GM21447 (cell line): ENCODE data around the gene UBTD1.
"Not testable (repeated sequence)": the region's sequence is repeated elsewhere in the genome, so short reads cannot be mapped to it uniquely, and the experiment has no call there.

ENCODE experiments used
- ATAC-seq: cut with Tn5 transposase; IDR thresholded peaks from one replicate; pipeline ENCODE4 v1.9.1; 2021; ENCODE audit not compliant: unreplicated experiment

The UBTD1 gene

GRCh38 chr10:97514344-97514743 lies 15.6 kb downstream of the UBTD1 start:
- no peak for ATAC-seq

GRCh38 chr10:97515271-97515978 lies 16.7 kb downstream of the UBTD1 start:
- no peak for ATAC-seq

GRCh38 chr10:97517096-97517750 lies 18.5 kb downstream of the UBTD1 start:
- no peak for ATAC-seq

- no peak for ATAC-seq
Observed at GRCh38 chr10:97517778-97518300, 19.1 kb downstream of the UBTD1 start.

GRCh38 chr10:97518301-97519043 lies 19.7 kb downstream of the UBTD1 start:
- no peak for ATAC-seq

GRCh38 chr10:97519342-97519741 lies 20.6 kb downstream of the UBTD1 start:
- no peak for ATAC-seq

- ATAC-seq, result no peak
Observed at GRCh38 chr10:97520520-97520919, 21.8 kb downstream of the UBTD1 start.

GRCh38 chr10:97520978-97521761 lies 22.4 kb downstream of the UBTD1 start:
- ATAC-seq, result no peak

GRCh38 chr10:97522071-97522470 lies 23.3 kb downstream of the UBTD1 start:
- no peak for ATAC-seq

- no peak for ATAC-seq
Observed at GRCh38 chr10:97522937-97523336, 24.2 kb downstream of the UBTD1 start.

GRCh38 chr10:97525086-97525485 lies 26.4 kb downstream of the UBTD1 start:
- ATAC-seq, result no peak

- ATAC-seq, result no peak
Observed at GRCh38 chr10:97525683-97526110, 27.0 kb downstream of the UBTD1 start.

- ATAC-seq, result not testable (repeated sequence)
Observed at GRCh38 chr10:97528876-97529275, 30.2 kb downstream of the UBTD1 start.

GRCh38 chr10:97529685-97530465 lies 31.2 kb downstream of the UBTD1 start:
- no peak for ATAC-seq

GRCh38 chr10:97531401-97531986 lies 32.8 kb downstream of the UBTD1 start:
- no peak for ATAC-seq

GRCh38 chr10:97532935-97533671 lies 34.4 kb downstream of the UBTD1 start:
- no peak for ATAC-seq

- no peak for ATAC-seq
Observed at GRCh38 chr10:97533888-97534287, 35.2 kb downstream of the UBTD1 start.

- ATAC-seq, result no peak
Observed at GRCh38 chr10:97534746-97535367, 36.1 kb downstream of the UBTD1 start.
